Parathyroid adenoma (tissue), 2 donors: ENCODE results near the gene WBP1L.

Source experiments
- H2AFZ ChIP-seq: fragments of 300-600 bp; sonication (generic); one replicate; pipeline ENCODE4 v1.7.0; 2017; ENCODE audit warnings: antibody characterized with exemption, mild to moderate bottlenecking
- H3K27ac ChIP-seq: fragments of 300-600 bp; sonication (generic); one replicate; pipeline ENCODE4 v1.7.0; 2017
- H3K27me3 ChIP-seq: fragments of 300-600 bp; sonication (generic); one replicate; pipeline ENCODE4 v1.7.0; 2017; ENCODE audit warnings: low read length; ENCODE audit not compliant: control insufficient read depth, insufficient read depth
- H3K36me3 ChIP-seq: fragments of 300-600 bp; sonication (generic); one replicate; pipeline ENCODE4 v1.7.0; 2017; ENCODE audit warnings: low read length; ENCODE audit not compliant: control insufficient read depth, insufficient read depth
- H3K4me1 ChIP-seq: fragments of 300-600 bp; sonication (generic); one replicate; pipeline ENCODE4 v1.7.0; 2017; ENCODE audit warnings: control low read depth
- H3K4me2 ChIP-seq: fragments of 300-600 bp; sonication (generic); one replicate; pipeline ENCODE4 v1.7.0; 2017; ENCODE audit warnings: low read length
- H3K4me3 ChIP-seq: fragments of 300-600 bp; sonication (generic); one replicate; pipeline ENCODE4 v1.7.0; 2017; ENCODE audit warnings: low read depth, low read length
- H3K79me2 ChIP-seq: fragments of 300-600 bp; sonication (generic); one replicate; pipeline ENCODE4 v1.7.0; 2017; ENCODE audit warnings: control low read depth
- H3K9ac ChIP-seq: fragments of 300-600 bp; sonication (generic); one replicate; pipeline ENCODE4 v1.7.0; 2017; ENCODE audit warnings: mild to moderate bottlenecking
- H3K9me3 ChIP-seq: fragments of 300-600 bp; sonication (generic); one replicate; pipeline ENCODE4 v1.7.0; 2017; ENCODE audit warnings: low read length; ENCODE audit not compliant: control insufficient read depth
- TF ChIP-seq, protein P1 (sequence below): fragments of 300-600 bp; sonication (generic); IDR thresholded peaks from one replicate; pipeline ENCODE4 v1.7.0; 2017; ENCODE audit warnings: antibody characterized with exemption, mild to moderate bottlenecking
- donor health status: primary hyperparathyroidism.

The WBP1L gene

DNA sequence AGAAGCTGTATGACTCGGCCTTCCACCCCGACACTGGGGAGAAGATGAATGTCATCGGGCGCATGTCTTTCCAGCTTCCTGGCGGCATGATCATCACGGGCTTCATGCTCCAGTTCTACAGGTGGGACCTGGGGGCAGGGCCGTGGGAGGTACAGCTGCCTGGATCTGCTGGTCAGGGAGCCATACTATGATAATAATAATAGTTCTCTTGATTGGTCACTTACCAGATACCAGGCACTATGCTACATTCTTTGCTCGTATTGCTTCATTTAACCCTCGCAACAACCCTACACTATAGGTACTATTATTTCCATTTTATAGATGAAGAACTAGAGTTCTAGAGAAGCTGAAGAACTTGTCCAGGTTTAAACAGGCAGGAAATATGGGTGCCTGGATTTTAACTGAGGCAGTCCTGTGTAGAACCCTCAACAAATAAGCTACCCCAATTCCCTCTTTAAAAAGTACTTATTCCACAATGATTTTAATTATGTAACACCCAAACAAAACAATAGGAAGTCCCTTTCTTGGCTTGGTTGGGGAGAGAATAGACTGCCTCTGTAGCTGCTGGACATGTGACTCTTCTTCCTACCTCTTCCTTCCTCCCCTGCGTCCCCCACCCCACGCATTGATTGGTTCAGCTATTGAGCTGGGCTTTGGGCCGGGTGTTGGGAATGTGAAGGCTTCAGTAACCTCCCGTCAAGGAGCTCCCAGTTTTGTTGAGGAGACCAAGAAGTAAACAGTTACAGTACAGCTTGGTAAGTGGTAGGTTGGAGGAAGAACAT lies 16.5 kb upstream of the WBP1L start:
- peak overlapping the region; percentile 12 for H3K4me2 ChIP-seq
- H3K9ac ChIP-seq, result no peak overlapping the region
- peaks cover 22% of the 10 kb centered on the region for H3K4me1 ChIP-seq
- H3K36me3 ChIP-seq, result no peaks in the 10 kb centered on the region
- TF ChIP-seq, protein P1, sequence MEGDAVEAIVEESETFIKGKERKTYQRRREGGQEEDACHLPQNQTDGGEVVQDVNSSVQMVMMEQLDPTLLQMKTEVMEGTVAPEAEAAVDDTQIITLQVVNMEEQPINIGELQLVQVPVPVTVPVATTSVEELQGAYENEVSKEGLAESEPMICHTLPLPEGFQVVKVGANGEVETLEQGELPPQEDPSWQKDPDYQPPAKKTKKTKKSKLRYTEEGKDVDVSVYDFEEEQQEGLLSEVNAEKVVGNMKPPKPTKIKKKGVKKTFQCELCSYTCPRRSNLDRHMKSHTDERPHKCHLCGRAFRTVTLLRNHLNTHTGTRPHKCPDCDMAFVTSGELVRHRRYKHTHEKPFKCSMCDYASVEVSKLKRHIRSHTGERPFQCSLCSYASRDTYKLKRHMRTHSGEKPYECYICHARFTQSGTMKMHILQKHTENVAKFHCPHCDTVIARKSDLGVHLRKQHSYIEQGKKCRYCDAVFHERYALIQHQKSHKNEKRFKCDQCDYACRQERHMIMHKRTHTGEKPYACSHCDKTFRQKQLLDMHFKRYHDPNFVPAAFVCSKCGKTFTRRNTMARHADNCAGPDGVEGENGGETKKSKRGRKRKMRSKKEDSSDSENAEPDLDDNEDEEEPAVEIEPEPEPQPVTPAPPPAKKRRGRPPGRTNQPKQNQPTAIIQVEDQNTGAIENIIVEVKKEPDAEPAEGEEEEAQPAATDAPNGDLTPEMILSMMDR, result no peak
- H3K9me3 ChIP-seq, result no peaks in the 10 kb centered on the region
- no peaks in the 10 kb centered on the region for H3K27me3 ChIP-seq
- no peak overlapping the region for H3K4me3 ChIP-seq
- no peak overlapping the region for H3K27ac ChIP-seq
- H3K79me2 ChIP-seq, result peaks cover 41% of the 10 kb centered on the region
- no peak overlapping the region for H2AFZ ChIP-seq

DNA sequence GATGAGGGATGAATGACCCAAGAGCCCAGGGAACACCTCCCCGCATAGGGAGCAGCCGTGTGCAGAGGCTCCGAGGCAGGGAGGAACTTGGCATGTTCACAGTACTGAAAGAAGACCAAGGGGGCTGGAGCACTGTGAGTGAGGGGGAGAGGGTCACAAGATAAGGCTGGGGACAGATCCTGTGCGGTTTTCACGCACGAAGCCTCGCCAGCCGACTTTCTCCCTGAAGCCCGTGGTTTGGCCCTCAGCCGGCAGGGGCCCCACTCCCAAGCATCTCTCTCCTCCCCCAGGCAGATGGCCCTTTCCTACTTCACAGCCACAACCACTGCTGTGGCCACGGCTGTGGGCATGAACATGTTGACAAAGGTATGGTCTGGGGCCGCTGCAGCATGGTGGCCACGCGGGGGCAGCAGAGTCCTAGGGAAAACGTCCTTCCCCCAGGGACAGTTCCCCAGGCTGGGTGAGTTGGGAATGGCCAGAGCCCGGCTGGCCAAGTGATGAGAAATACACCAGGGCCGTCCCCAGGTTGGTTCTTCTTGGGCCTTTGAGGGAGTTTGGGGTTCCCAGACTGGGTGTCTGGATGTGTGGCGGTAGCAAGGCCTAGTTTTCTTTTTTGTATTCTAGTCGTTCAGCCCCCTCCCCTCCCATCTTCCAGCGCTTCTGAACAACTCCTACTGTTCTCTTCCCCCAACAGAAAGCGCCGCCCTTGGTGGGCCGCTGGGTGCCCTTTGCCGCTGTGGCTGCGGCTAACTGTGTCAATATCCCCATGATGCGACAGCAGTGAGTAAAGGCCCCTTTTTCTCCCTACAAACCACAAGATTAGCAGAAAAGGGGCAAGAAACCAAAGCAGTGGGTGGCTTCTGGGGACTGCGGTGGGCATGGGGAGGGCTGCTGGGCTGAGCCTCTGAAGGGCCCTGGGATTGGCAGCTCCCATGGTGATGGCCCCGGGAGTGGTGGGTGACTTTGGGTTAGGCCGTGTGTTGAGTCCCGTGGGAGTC lies 14.4 kb upstream of the WBP1L start:
- Histone ChIP-seq H3K27me3 (no peaks in the 10 kb centered on the region), H3K9me3 (no peaks in the 10 kb centered on the region), H3K79me2 (peaks cover 24% of the 10 kb centered on the region), H3K4me3 (no peak overlapping the region), H3K27ac (peak overlapping the region; percentile 16), H3K9ac (no peak overlapping the region), H2AFZ (no peak overlapping the region), H3K36me3 (no peaks in the 10 kb centered on the region), H3K4me2 (peak overlapping the region; percentile 3), H3K4me1 (peaks cover 35% of the 10 kb centered on the region)
- TF ChIP-seq, protein P1, result peak; percentile 96

DNA sequence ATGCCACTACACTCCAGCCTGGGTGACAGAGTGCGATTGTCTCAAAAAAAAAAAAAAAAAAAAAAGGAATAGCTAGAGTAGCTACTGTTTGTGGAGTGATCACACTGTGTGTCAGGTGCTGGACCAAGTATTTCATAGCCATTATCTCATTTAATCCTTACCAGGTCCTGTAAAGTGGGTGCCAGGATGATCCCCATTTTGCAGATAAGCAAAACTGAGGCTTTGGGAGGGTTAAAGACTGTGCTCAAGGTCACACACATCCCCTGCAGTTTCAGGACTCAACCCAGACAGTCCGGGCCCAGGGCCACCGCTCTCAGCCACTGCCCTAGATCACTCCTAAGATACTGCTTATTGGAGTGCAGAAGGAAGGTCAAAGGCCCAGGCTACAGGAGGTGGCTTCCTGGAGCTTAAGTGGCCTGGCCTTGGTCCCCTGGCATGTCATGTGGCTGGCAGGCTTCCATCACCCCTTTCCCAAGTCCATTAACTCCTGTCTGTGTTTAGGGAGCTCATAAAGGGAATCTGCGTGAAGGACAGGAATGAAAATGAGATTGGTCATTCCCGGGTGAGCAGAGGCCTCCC lies 12.4 kb upstream of the WBP1L start:
- H3K79me2 ChIP-seq, result peaks cover 10% of the 10 kb centered on the region
- peaks cover 29% of the 10 kb centered on the region for H3K4me1 ChIP-seq
- H3K27ac ChIP-seq, result no peak overlapping the region
- TF ChIP-seq, protein P1, result no peak
- no peaks in the 10 kb centered on the region for H3K36me3 ChIP-seq
- H3K9me3 ChIP-seq, result no peaks in the 10 kb centered on the region
- H2AFZ ChIP-seq, result no peak overlapping the region
- H3K4me3 ChIP-seq, result no peak overlapping the region
- no peak overlapping the region for H3K4me2 ChIP-seq
- H3K27me3 ChIP-seq, result no peaks in the 10 kb centered on the region
- no peak overlapping the region for H3K9ac ChIP-seq

- H3K4me2 ChIP-seq, result no peak overlapping the region
- peaks cover 29% of the 10 kb centered on the region for H3K4me1 ChIP-seq
- H3K36me3 ChIP-seq, result no peaks in the 10 kb centered on the region
- no peak overlapping the region for H3K9ac ChIP-seq
- no peaks in the 10 kb centered on the region for H3K27me3 ChIP-seq
- H3K4me3 ChIP-seq, result no peak overlapping the region
- H3K9me3 ChIP-seq, result no peaks in the 10 kb centered on the region
- no peak overlapping the region for H2AFZ ChIP-seq
- peaks cover 6% of the 10 kb centered on the region for H3K79me2 ChIP-seq
- TF ChIP-seq, protein P1, result no peak
- H3K27ac ChIP-seq, result peak overlapping the region; percentile 27
Observed at GRCh38 chr10:102732661-102733060, 11.1 kb upstream of the WBP1L start.
